GM12878 (cell line): Measurements from ENCODE around the gene SH3BGRL3. TPM values are rescaled to one million over a fixed set of nuclear protein-coding genes. Genes with fewer than 3 reads are reported as not detected.

Experiments used
- ESRRA ChIP-seq: IDR thresholded peaks from 2 replicates; pipeline ENCODE4 v1.6.1; 2012; ENCODE audit warnings: mild to moderate bottlenecking, low read length, improper control_type of control experiment
- GATAD2B ChIP-seq: fragments of 450-650 bp; conservative IDR thresholded peaks from 2 replicates; pipeline ENCODE4 v1.6.1; 2017; ENCODE audit warnings: low read depth, mild to moderate bottlenecking, moderate library complexity
- HCFC1 ChIP-seq: fragments of 150-350 bp; IDR thresholded peaks from 2 replicates; pipeline ENCODE4 v1.6.1; 2014; ENCODE audit warnings: low read length
- HDAC6 ChIP-seq: fragments of 200-600 bp; sonication (generic); IDR thresholded peaks from one replicate; pipeline ENCODE4 v1.8.0; 2017; ENCODE audit warnings: antibody characterized with exemption; ENCODE audit not compliant: unreplicated experiment
- IKZF2 ChIP-seq, 2 experiments: fragments of 450-650 bp; IDR thresholded peaks; 2 replicates each; pipeline ENCODE4 v1.6.1; 2017; ENCODE audit warnings: mild to moderate bottlenecking in 2 of 2, moderate library complexity in 2 of 2
- IRF5 ChIP-seq: fragments of 450-650 bp; IDR thresholded peaks from 2 replicates; pipeline ENCODE4 v1.6.1; 2017; ENCODE audit warnings: borderline replicate concordance
- JUNB ChIP-seq: IDR thresholded peaks from 2 replicates; pipeline ENCODE4 v1.6.1; 2016; ENCODE audit warnings: antibody characterized with exemption, mild to moderate bottlenecking
- KLF5 ChIP-seq: fragments of 450-650 bp; IDR thresholded peaks from 2 replicates; pipeline ENCODE4 v1.6.1; 2014; ENCODE audit warnings: mild to moderate bottlenecking; ENCODE audit not compliant: partially characterized antibody
- NRF1 ChIP-seq: conservative IDR thresholded peaks from 2 replicates; pipeline ENCODE4 v1.6.1; 2011; ENCODE audit warnings: mild to moderate bottlenecking, low read depth, low read length, improper control_type of control experiment
- PBX3 ChIP-seq: IDR thresholded peaks from 2 replicates; pipeline ENCODE4 v1.6.1; 2011; ENCODE audit warnings: mild to moderate bottlenecking, low read depth, low read length, moderate library complexity; ENCODE audit not compliant: insufficient replicate concordance
- RELB ChIP-seq: fragments of 450-650 bp; IDR thresholded peaks from 2 replicates; pipeline ENCODE4 v1.6.1; 2017; ENCODE audit warnings: low read depth, mild to moderate bottlenecking, moderate library complexity
- SRF ChIP-seq, 2 experiments: IDR thresholded peaks; 2 replicates each; pipeline ENCODE4 v1.6.1; 2011; ENCODE audit warnings: low read depth in 2 of 2, low read length in 2 of 2, mild to moderate bottlenecking in 1 of 2, moderate library complexity in 1 of 2
- SUZ12 ChIP-seq: fragments of 200-600 bp; sonication (generic); IDR thresholded peaks from one replicate; pipeline ENCODE4 v1.6.1; 2018; ENCODE audit warnings: antibody characterized with exemption, mild to moderate bottlenecking; ENCODE audit not compliant: unreplicated experiment
- TAF1 ChIP-seq: IDR thresholded peaks from 2 replicates; pipeline ENCODE4 v1.6.1; 2011; ENCODE audit warnings: mild to moderate bottlenecking, low read depth, low read length, borderline replicate concordance
- TCF3 ChIP-seq: IDR thresholded peaks from 2 replicates; pipeline ENCODE4 v1.6.1; 2012; ENCODE audit warnings: low read depth, mild to moderate bottlenecking, low read length, borderline replicate concordance; ENCODE audit not compliant: insufficient read depth
- ZBED1 ChIP-seq: IDR thresholded peaks from 2 replicates; pipeline ENCODE4 v1.6.1; 2016; ENCODE audit warnings: borderline replicate concordance
- ZBTB4 ChIP-seq: fragments of 450-650 bp; formaldehyde crosslinking; IDR thresholded peaks from 2 replicates; pipeline ENCODE4 v1.4.0; 2022; ENCODE audit warnings: mild to moderate bottlenecking, moderate library complexity
- ZSCAN29 ChIP-seq: fragments of 450-650 bp; IDR thresholded peaks from 2 replicates; pipeline ENCODE4 v1.6.1; 2017; ENCODE audit warnings: mild to moderate bottlenecking, moderate library complexity
- polyA plus RNA-seq, 11 experiments: library from polyadenylated mRNA; depleted of rRNA in 4 of 11; unstranded in 6 of 11; stranded (reverse) in 5 of 11; fragments of >200 nt; fragmentation: Nextera tagmentation in 4 of 11; fragmentation: Illumina TruSeq in 1 of 11; extraction: Ambion mirVana in 4 of 11; extraction: Trizol in 1 of 11; gene quantifications; 1 replicate in 1 of 11; 2 replicates in 10 of 11; pipeline versions ENCODE4 v1.2.1 to v1.2.3, GENCODE V29; 2011 to 2016; ENCODE audit warnings: inconsistent platforms in 2 of 11, missing spikeins in 2 of 11, low read depth in 1 of 11
- total RNA-seq, 4 experiments: library from RNA; depleted of rRNA in 3 of 4; stranded (reverse); fragments of >200 nt in 3 of 4; fragmentation: Illumina TruSeq in 1 of 4; extraction: Trizol in 1 of 4; gene quantifications; 2 replicates each; pipeline versions ENCODE4 v1.2.1 to v1.2.3, GENCODE V29; 2013 to 2021
- TF ChIP-seq, protein P1 (sequence below): fragments of 150-350 bp; IDR thresholded peaks from 2 replicates; pipeline ENCODE4 v1.6.1; 2014; ENCODE audit warnings: mild to moderate bottlenecking, low read depth, low read length

Gene SH3BGRL3
- total and polyA plus RNA-seq, 10 of the 15 experiments (the other 5 are each of a cell fraction or from before 2014, with no cell fraction given): 39.7 to 390 (median 118) TPM

DNA sequence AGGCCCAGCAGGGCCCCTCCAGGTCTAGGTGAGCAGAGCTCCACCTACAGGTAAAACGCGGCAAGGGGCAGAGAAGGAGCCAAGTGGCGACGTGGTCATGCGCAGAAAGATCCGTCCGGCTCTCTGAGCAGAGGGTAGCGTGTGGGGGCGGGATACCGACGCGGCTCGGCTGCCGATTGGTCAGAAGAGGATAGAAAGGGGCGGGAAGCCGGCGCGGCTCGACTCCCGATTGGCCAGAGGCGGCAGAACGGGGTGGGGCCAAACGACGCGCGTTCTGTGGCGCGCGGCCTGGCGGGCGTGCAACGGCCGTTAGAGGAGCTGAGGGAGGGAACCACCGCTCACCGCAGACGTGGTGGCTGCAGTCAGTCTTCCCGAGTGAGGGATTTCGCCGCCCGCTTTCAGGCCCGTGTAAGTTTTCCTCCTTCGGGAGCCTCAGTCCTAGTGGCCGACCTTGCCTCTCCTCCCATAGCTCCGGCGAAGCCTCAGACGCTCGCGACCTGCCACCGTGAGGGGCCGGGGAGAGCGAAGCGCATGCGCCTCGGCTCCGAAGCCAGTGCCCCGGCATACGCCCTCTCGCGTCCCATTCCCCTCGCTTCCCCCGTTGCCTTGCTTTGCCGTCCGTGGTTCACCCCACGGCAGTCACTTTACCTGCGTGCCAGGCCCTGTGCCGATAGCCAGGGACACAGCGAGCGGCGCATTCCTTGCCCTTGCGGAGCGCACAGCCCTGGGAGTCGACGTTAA, 45.8 kb upstream of the SH3BGRL3 start, which contains the start of gene CEP85 (continued):
- TF ChIP-seq PBX3 (no peak), ZSCAN29 (no peak), TCF3 (no peak), ZBTB4 (no peak), SUZ12 (no peak), IKZF2 (IDR thresholded peaks at IDR 0.05) (peak in 1 of 2 experiments; percentile 37; a peak in 1 of 4 replicates), HDAC6 (no peak), HCFC1 (no peak; the same call in none of the 2 replicates), KLF5 (peak; percentile 36), JUNB (no peak), ZBED1 (no peak), TAF1 (no peak; the same call in 1 of the 2 replicates), GATAD2B (no peak; the same call in 1 of the 2 replicates), SRF (IDR thresholded peaks at IDR 0.05; ENCODE audit: low read depth in 2 of 2, low read length in 2 of 2) (no peak), NRF1 (peak; percentile 79), RELB (0 out of 2 replicates have a peak, but pooled peaks have one; percentile 37), IRF5 (no peak), ESRRA (no peak)
- TF ChIP-seq, protein P1, sequence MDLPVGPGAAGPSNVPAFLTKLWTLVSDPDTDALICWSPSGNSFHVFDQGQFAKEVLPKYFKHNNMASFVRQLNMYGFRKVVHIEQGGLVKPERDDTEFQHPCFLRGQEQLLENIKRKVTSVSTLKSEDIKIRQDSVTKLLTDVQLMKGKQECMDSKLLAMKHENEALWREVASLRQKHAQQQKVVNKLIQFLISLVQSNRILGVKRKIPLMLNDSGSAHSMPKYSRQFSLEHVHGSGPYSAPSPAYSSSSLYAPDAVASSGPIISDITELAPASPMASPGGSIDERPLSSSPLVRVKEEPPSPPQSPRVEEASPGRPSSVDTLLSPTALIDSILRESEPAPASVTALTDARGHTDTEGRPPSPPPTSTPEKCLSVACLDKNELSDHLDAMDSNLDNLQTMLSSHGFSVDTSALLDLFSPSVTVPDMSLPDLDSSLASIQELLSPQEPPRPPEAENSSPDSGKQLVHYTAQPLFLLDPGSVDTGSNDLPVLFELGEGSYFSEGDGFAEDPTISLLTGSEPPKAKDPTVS: no peak
